Nephron progenitor cell (in vitro differentiated cells): ENCODE results near the gene SPNS1.
"Not testable (repeated sequence)": the region's sequence is repeated elsewhere in the genome, so short reads cannot be mapped to it uniquely, and the experiment has no call there.

Source experiments
- DNase-seq: peaks from one replicate; pipeline ENCODE4 v3.0.0; 2021
- H3K27ac Mint-ChIP-seq: 2 replicates; pipeline ENCODE4 v1.8.0; 2021; ENCODE audit warnings: mild to moderate bottlenecking, moderate library complexity, mixed read lengths
- H3K27me3 Mint-ChIP-seq: 2 replicates; pipeline ENCODE4 v1.8.0; 2021; ENCODE audit warnings: mild to moderate bottlenecking, low read depth, mixed read lengths; ENCODE audit not compliant: poor library complexity
- H3K36me3 Mint-ChIP-seq: 2 replicates; pipeline ENCODE4 v1.8.0; 2021; ENCODE audit warnings: low read depth, mixed read lengths
- H3K4me1 Mint-ChIP-seq: 2 replicates; pipeline ENCODE4 v1.8.0; 2021; ENCODE audit warnings: mixed read lengths
- H3K4me3 Mint-ChIP-seq: 2 replicates; pipeline ENCODE4 v1.8.0; 2021; ENCODE audit warnings: mild to moderate bottlenecking, moderate library complexity, mixed read lengths
- H3K9me3 Mint-ChIP-seq: 2 replicates; pipeline ENCODE4 v1.8.0; 2021; ENCODE audit warnings: mild to moderate bottlenecking, moderate library complexity, mixed read lengths
- TF ChIP-seq, protein P1 (sequence below): fragments of 200-600 bp; sonication (generic); IDR thresholded peaks from 2 replicates; pipeline ENCODE4 v1.5.0; 2021; ENCODE audit warnings: antibody characterized with exemption

SPNS1 gene

GRCh38 chr16:28964072-28964471, 10.5 kb upstream of the SPNS1 start:
- no peak for DNase-seq
- Mint-ChIP-seq H3K4me3 (no peak overlapping the region), H3K9me3 (no peaks in the 10 kb centered on the region), H3K27ac (no peak overlapping the region), H3K27me3 (no peaks in the 10 kb centered on the region), H3K4me1 (no peaks in the 10 kb centered on the region), H3K36me3 (peaks cover 56% of the 10 kb centered on the region)
- TF ChIP-seq, protein P1, sequence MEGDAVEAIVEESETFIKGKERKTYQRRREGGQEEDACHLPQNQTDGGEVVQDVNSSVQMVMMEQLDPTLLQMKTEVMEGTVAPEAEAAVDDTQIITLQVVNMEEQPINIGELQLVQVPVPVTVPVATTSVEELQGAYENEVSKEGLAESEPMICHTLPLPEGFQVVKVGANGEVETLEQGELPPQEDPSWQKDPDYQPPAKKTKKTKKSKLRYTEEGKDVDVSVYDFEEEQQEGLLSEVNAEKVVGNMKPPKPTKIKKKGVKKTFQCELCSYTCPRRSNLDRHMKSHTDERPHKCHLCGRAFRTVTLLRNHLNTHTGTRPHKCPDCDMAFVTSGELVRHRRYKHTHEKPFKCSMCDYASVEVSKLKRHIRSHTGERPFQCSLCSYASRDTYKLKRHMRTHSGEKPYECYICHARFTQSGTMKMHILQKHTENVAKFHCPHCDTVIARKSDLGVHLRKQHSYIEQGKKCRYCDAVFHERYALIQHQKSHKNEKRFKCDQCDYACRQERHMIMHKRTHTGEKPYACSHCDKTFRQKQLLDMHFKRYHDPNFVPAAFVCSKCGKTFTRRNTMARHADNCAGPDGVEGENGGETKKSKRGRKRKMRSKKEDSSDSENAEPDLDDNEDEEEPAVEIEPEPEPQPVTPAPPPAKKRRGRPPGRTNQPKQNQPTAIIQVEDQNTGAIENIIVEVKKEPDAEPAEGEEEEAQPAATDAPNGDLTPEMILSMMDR, result no peak

- Mint-ChIP-seq H3K9me3 (no peaks in the 10 kb centered on the region), H3K4me1 (no peaks in the 10 kb centered on the region), H3K36me3 (peaks cover 53% of the 10 kb centered on the region), H3K27ac (no peak overlapping the region), H3K27me3 (no peaks in the 10 kb centered on the region), H3K4me3 (no peak overlapping the region)
- DNase-seq, result no peak
- TF ChIP-seq, protein P1, result no peak
Measured at GRCh38 chr16:28964496-28964895, 10.1 kb upstream of the SPNS1 start.

GRCh38 chr16:28967156-28967555, 7.4 kb upstream of the SPNS1 start:
- H3K27me3 Mint-ChIP-seq, result no peaks in the 10 kb centered on the region
- H3K4me1 Mint-ChIP-seq, result no peaks in the 10 kb centered on the region
- peaks cover 33% of the 10 kb centered on the region for H3K36me3 Mint-ChIP-seq
- no peaks in the 10 kb centered on the region for H3K9me3 Mint-ChIP-seq
- no peak overlapping the region for H3K4me3 Mint-ChIP-seq
- no peak overlapping the region for H3K27ac Mint-ChIP-seq
- TF ChIP-seq, protein P1, result no peak
- no peak for DNase-seq

GRCh38 chr16:28969696-28970095, 4.9 kb upstream of the SPNS1 start:
- H3K27ac Mint-ChIP-seq, H3K27me3 Mint-ChIP-seq, H3K9me3 Mint-ChIP-seq, DNase-seq, H3K4me3 Mint-ChIP-seq: not testable (repeated sequence)
- Mint-ChIP-seq H3K4me1 (peaks cover 13% of the 10 kb centered on the region), H3K36me3 (peaks cover 11% of the 10 kb centered on the region)

- Mint-ChIP-seq H3K4me1 (peaks cover 27% of the 10 kb centered on the region), H3K36me3 (peaks cover 5% of the 10 kb centered on the region), H3K4me3 (peak overlapping the region; percentile 93), H3K9me3 (no peaks in the 10 kb centered on the region), H3K27ac (peak overlapping the region; percentile 98), H3K27me3 (peaks cover 3% of the 10 kb centered on the region)
- TF ChIP-seq, protein P1, result peak; percentile 65
- DNase-seq, result peak; percentile 76
Measured at GRCh38 chr16:28974007-28974436, 556 bp upstream of the SPNS1 start.

DNA sequence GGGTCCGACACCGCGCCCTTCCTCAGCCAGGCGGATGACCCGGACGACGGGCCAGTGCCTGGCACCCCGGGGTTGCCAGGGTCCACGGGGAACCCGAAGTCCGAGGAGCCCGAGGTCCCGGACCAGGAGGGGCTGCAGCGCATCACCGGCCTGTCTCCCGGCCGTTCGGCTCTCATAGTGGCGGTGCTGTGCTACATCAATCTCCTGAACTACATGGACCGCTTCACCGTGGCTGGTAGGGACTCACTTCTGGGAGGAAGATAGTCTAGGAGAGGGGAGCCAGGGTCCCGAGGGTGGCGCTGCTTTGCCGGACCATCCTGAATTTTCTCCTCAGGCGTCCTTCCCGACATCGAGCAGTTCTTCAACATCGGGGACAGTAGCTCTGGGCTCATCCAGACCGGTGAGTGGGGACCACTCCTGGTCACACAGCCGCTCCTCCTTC, 601 bp downstream of the SPNS1 start:
- H3K4me1 Mint-ChIP-seq, result peaks cover 27% of the 10 kb centered on the region
- DNase-seq, result peak; percentile 16
- H3K36me3 Mint-ChIP-seq, result peaks cover 5% of the 10 kb centered on the region
- TF ChIP-seq, protein P1, result no peak
- H3K27me3 Mint-ChIP-seq, result peaks cover 3% of the 10 kb centered on the region
- no peak overlapping the region for H3K27ac Mint-ChIP-seq
- no peaks in the 10 kb centered on the region for H3K9me3 Mint-ChIP-seq
- H3K4me3 Mint-ChIP-seq, result peak overlapping the region; percentile 93
